ENCODE measurements around the gene KDM3A. TPM values are rescaled to one million over a fixed set of nuclear protein-coding genes. Genes with fewer than 3 reads are reported as not detected.
A peak's percentile ranks its signal among the peaks of the same experiment; 100 is the strongest.

KDM3A gene
- total RNA-seq, 2 donors from 2014 or later = 31.8 to 34.4 TPM

DNA sequence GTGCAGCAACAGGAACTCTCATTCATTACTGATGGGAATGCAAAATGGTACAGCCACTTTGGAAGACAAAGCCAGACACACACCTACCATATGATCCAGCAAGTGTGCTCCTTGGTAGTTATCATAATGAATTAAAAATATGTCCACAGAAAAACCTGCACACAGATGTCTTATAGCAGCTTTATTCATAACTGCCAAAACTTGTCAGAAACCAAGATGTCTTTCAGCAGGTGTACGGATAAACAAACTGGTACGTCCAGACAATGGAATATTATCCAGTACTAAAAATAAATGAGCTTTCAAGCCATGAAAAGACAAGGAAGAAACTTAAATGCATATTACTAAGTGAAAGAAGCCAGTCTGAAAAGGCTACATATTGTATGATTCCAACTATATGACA lies 71.7 kb downstream of the KDM3A start:
- no peak overlapping the region for H3K27ac ChIP-seq (ENCODE audit: low read depth, low read length)
- TF ChIP-seq, protein P1, sequence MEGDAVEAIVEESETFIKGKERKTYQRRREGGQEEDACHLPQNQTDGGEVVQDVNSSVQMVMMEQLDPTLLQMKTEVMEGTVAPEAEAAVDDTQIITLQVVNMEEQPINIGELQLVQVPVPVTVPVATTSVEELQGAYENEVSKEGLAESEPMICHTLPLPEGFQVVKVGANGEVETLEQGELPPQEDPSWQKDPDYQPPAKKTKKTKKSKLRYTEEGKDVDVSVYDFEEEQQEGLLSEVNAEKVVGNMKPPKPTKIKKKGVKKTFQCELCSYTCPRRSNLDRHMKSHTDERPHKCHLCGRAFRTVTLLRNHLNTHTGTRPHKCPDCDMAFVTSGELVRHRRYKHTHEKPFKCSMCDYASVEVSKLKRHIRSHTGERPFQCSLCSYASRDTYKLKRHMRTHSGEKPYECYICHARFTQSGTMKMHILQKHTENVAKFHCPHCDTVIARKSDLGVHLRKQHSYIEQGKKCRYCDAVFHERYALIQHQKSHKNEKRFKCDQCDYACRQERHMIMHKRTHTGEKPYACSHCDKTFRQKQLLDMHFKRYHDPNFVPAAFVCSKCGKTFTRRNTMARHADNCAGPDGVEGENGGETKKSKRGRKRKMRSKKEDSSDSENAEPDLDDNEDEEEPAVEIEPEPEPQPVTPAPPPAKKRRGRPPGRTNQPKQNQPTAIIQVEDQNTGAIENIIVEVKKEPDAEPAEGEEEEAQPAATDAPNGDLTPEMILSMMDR (conservative IDR thresholded peaks at IDR 0.05) = no peak
- no peak overlapping the region for H3K4me3 ChIP-seq (ENCODE audit: low read length)
- Mint-ChIP-seq H3K36me3 (ENCODE audit: low read depth) (peaks cover 26% of the 10 kb centered on the region), H3K27ac (no peak overlapping the region), H3K9me3 (peaks cover 2% of the 10 kb centered on the region), H3K4me1 (no peaks in the 10 kb centered on the region), H3K4me3 (no peak overlapping the region), H3K27me3 (ENCODE audit: insufficient read depth) (no peaks in the 10 kb centered on the region)
- no peak overlapping the region for H3K9ac ChIP-seq (ENCODE audit: extremely low read depth, low read length, poor library complexity, severe bottlenecking)
- H3K36me3 ChIP-seq (ENCODE audit: control insufficient read depth, insufficient read depth, low read length) = peaks cover 20% of the 10 kb centered on the region
- 80 to 95% methylated on average over 1 to 2 of the region's 2 CpGs for WGBS, 2 experiments (ENCODE audit: insufficient coverage in 1 of 2, insufficient read length in 1 of 2)
- no peaks in the 10 kb centered on the region for H3K9me3 ChIP-seq (ENCODE audit: control insufficient read depth, low read length)
- H3K27me3 ChIP-seq (ENCODE audit: control insufficient read depth, insufficient read depth, low read length, poor library complexity, severe bottlenecking) = no peaks in the 10 kb centered on the region
- DNase-seq = no peak
- no peaks in the 10 kb centered on the region for H3K4me1 ChIP-seq (ENCODE audit: control insufficient read depth, insufficient read depth, low read length)

DNA sequence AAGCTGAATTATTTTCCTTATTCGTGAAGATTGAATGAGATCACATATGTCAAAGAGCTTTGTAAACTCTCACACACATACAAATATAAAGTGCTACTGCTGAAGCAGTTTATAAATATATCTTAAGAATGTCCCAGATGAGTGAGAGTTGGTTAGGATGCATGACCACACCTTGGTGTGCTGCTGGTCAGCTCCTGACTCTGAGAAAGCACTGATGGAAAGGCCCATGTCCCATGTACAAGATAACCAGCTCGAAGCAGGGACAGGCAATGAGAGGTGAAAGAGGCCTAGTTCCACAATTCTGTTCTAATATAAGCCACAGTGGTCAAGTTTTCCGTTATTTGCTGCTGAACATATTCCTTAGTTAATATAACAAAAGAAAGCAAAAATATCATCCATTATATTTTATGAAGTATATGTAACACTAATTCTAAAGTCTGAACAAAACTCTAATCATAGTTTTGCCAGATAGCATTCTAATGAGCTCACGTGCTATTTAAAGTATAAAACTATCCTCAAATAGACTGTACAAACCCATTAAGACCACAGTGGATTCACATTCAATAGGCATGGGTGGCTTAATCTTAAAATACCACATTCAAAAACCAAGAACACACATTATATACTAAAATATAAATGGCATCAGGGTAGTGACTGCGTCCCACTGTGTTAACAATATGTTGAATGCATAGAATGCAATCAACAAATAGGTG lies 72.9 kb downstream of the KDM3A start:
- H3K27me3 ChIP-seq (ENCODE audit: control insufficient read depth, insufficient read depth, low read length, poor library complexity, severe bottlenecking) = no peaks in the 10 kb centered on the region
- H3K9ac ChIP-seq (ENCODE audit: extremely low read depth, low read length, poor library complexity, severe bottlenecking) = no peak overlapping the region
- WGBS, 2 experiments (ENCODE audit: insufficient coverage in 1 of 2, insufficient read length in 1 of 2) = 95% methylated on average over 5 of the region's 5 CpGs; no CpG with 5 or more reads in 1 of the 2 experiments
- Mint-ChIP-seq H3K9me3 (peaks cover 2% of the 10 kb centered on the region), H3K4me3 (no peak overlapping the region), H3K4me1 (no peaks in the 10 kb centered on the region), H3K27ac (no peak overlapping the region), H3K27me3 (ENCODE audit: insufficient read depth) (no peaks in the 10 kb centered on the region), H3K36me3 (ENCODE audit: low read depth) (peaks cover 18% of the 10 kb centered on the region)
- no peak overlapping the region for H3K27ac ChIP-seq (ENCODE audit: low read depth, low read length)
- H3K4me3 ChIP-seq (ENCODE audit: low read length) = no peak overlapping the region
- no peak for DNase-seq
- H3K9me3 ChIP-seq (ENCODE audit: control insufficient read depth, low read length) = no peaks in the 10 kb centered on the region
- TF ChIP-seq, protein P1 (conservative IDR thresholded peaks at IDR 0.05) = no peak
- no peaks in the 10 kb centered on the region for H3K4me1 ChIP-seq (ENCODE audit: control insufficient read depth, insufficient read depth, low read length)
- H3K36me3 ChIP-seq (ENCODE audit: control insufficient read depth, insufficient read depth, low read length) = peaks cover 8% of the 10 kb centered on the region

DNA sequence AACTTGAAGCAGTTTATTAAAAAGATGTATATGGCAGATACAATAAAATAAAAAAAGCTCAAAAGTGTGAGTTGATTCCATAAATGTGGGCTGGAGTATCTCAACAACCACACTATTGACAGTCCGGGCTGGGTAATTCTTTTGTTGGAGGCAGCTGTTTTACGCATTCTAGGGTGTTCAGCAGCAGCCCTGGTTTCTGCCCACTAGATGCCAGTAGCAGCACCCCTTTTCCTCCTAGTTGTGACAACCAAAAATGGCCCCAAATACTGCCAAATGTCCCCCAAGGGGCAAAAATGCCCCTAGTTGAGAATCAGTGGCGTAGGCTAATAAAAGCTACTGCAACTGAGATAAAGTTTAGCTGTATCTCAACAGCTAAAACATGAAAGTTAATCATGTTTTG lies 77.3 kb downstream of the KDM3A start:
- Histone ChIP-seq H3K9me3 (ENCODE audit: control insufficient read depth, low read length) (no peaks in the 10 kb centered on the region), H3K27ac (ENCODE audit: low read depth, low read length) (no peak overlapping the region), H3K27me3 (ENCODE audit: control insufficient read depth, insufficient read depth, low read length, poor library complexity, severe bottlenecking) (no peaks in the 10 kb centered on the region), H3K4me1 (ENCODE audit: control insufficient read depth, insufficient read depth, low read length) (no peaks in the 10 kb centered on the region), H3K36me3 (ENCODE audit: control insufficient read depth, insufficient read depth, low read length) (peaks cover 7% of the 10 kb centered on the region), H3K9ac (ENCODE audit: extremely low read depth, low read length, poor library complexity, severe bottlenecking) (no peak overlapping the region), H3K4me3 (ENCODE audit: low read length) (no peak overlapping the region)
- H3K27me3 Mint-ChIP-seq (ENCODE audit: insufficient read depth) = no peaks in the 10 kb centered on the region
- TF ChIP-seq, protein P1 (conservative IDR thresholded peaks at IDR 0.05) = peak; percentile 55
- H3K27ac Mint-ChIP-seq = no peak overlapping the region
- H3K4me3 Mint-ChIP-seq = no peak overlapping the region
- H3K36me3 Mint-ChIP-seq (ENCODE audit: low read depth) = peaks cover 19% of the 10 kb centered on the region
- DNase-seq = peak; percentile 46
- no peaks in the 10 kb centered on the region for H3K4me1 Mint-ChIP-seq
- peaks cover 2% of the 10 kb centered on the region for H3K9me3 Mint-ChIP-seq
- 97 to 100% methylated on average over 2 to 3 of the region's 3 CpGs for WGBS, 2 experiments (ENCODE audit: insufficient coverage in 1 of 2, insufficient read length in 1 of 2)
